ENCODE results near the gene RAVER2. TPM values are rescaled to one million over a fixed set of nuclear protein-coding genes. Genes with fewer than 3 reads are reported as not detected.
"Not testable (repeated sequence)": the region's sequence is repeated elsewhere in the genome, so short reads cannot be mapped to it uniquely, and the experiment has no call there.

Gene RAVER2
- total RNA-seq, 1 donor: 2.2 TPM

GRCh38 chr1:64811131-64811530 lies 66.3 kb downstream of the RAVER2 start:
- no peaks in the 10 kb centered on the region for H3K9me3 ChIP-seq (ENCODE audit: low read depth, low read length)
- no peaks in the 10 kb centered on the region for H3K4me1 ChIP-seq (ENCODE audit: insufficient read depth, low read length)
- H3K27me3 ChIP-seq (ENCODE audit: insufficient read depth, low read length): no peaks in the 10 kb centered on the region
- no peak overlapping the region for H3K4me3 ChIP-seq (ENCODE audit: low read length)

DNA sequence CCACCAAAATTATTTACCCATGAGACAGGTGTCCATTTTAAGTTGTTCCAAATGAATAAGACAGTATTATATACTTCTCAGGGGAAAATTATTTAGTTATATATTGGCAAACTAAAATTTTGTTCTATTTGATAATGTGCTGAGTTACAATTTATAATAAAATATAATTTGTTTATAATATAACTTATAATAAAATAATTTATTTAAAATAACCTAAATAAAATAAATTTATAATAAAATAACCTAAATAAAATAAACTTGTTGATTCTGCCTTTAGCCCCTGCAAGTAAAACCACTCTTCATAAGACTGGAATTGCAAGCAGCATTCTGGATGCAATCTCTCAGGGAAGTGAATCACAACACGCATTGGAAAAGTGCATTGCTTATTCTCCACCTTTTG lies 69.6 kb downstream of the RAVER2 start:
- H3K4me3 ChIP-seq (ENCODE audit: low read length): no peak overlapping the region
- H3K4me1 ChIP-seq (ENCODE audit: insufficient read depth, low read length): no peaks in the 10 kb centered on the region
- no peaks in the 10 kb centered on the region for H3K27me3 ChIP-seq (ENCODE audit: insufficient read depth, low read length)
- no peaks in the 10 kb centered on the region for H3K9me3 ChIP-seq (ENCODE audit: low read depth, low read length)

GRCh38 chr1:64817364-64817763 lies 72.5 kb downstream of the RAVER2 start:
- not testable (repeated sequence) for H3K4me1 ChIP-seq (ENCODE audit: insufficient read depth, low read length); H3K9me3 ChIP-seq (ENCODE audit: low read depth, low read length); H3K4me3 ChIP-seq (ENCODE audit: low read length); H3K27me3 ChIP-seq (ENCODE audit: insufficient read depth, low read length)

- H3K4me3 ChIP-seq (ENCODE audit: low read length); H3K9me3 ChIP-seq (ENCODE audit: low read depth, low read length); H3K4me1 ChIP-seq (ENCODE audit: insufficient read depth, low read length); H3K27me3 ChIP-seq (ENCODE audit: insufficient read depth, low read length): not testable (repeated sequence)
Observed at GRCh38 chr1:64820572-64820971, 75.7 kb downstream of the RAVER2 start.

GRCh38 chr1:64822621-64823020 lies 77.7 kb downstream of the RAVER2 start:
- Histone ChIP-seq H3K4me1 (ENCODE audit: insufficient read depth, low read length) (peaks cover 3% of the 10 kb centered on the region), H3K9me3 (ENCODE audit: low read depth, low read length) (no peaks in the 10 kb centered on the region), H3K27me3 (ENCODE audit: insufficient read depth, low read length) (no peaks in the 10 kb centered on the region), H3K4me3 (ENCODE audit: low read length) (no peak overlapping the region)

DNA sequence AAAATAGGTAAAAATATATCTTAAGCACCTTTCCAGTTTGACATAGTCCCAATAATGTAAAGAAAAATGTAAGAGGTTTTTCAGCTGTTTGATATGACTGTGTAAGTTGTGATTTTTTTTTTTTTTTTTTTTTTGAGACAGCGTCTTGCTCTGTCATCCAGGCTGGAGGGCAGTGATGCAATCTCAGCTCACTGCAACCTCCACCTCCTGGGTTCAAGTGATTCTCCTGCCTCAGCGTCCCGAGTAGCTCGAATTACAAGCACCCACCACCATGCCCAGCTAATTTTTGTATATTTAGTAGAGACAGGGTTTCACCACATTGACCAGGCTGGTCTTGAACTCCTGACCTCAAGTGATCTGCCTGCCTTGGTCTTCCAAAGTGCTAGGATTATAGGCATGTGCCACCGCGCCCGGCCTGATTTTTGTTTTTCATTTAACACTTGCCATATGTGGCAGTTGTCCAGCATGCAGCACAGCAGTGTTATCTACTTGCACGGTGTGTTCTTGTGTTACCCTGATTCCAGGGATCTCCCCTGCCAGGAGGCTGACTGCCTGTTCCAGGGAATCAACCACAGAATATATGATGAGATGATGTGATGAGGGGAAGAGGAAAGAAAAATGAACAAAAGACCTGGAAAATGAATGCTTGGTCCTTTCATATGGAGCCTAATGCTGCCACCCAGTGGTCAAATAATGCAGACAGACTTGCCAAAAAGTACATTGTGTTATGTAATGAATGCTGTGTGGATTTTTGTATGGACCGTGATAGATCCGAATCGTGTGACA lies 79.0 kb downstream of the RAVER2 start:
- Histone ChIP-seq H3K4me3 (ENCODE audit: low read length) (no peak overlapping the region), H3K9me3 (ENCODE audit: low read depth, low read length) (no peaks in the 10 kb centered on the region), H3K27me3 (ENCODE audit: insufficient read depth, low read length) (no peaks in the 10 kb centered on the region), H3K4me1 (ENCODE audit: insufficient read depth, low read length) (peaks cover 10% of the 10 kb centered on the region)

GRCh38 chr1:64826991-64827390 lies 82.1 kb downstream of the RAVER2 start:
- Histone ChIP-seq H3K4me1 (ENCODE audit: insufficient read depth, low read length) (peaks cover 18% of the 10 kb centered on the region), H3K9me3 (ENCODE audit: low read depth, low read length) (no peaks in the 10 kb centered on the region), H3K27me3 (ENCODE audit: insufficient read depth, low read length) (no peaks in the 10 kb centered on the region), H3K4me3 (ENCODE audit: low read length) (no peak overlapping the region)

GRCh38 chr1:64828829-64829228 lies 84.0 kb downstream of the RAVER2 start:
- Histone ChIP-seq H3K4me1 (ENCODE audit: insufficient read depth, low read length) (peaks cover 18% of the 10 kb centered on the region), H3K4me3 (ENCODE audit: low read length) (no peak overlapping the region)

DNA sequence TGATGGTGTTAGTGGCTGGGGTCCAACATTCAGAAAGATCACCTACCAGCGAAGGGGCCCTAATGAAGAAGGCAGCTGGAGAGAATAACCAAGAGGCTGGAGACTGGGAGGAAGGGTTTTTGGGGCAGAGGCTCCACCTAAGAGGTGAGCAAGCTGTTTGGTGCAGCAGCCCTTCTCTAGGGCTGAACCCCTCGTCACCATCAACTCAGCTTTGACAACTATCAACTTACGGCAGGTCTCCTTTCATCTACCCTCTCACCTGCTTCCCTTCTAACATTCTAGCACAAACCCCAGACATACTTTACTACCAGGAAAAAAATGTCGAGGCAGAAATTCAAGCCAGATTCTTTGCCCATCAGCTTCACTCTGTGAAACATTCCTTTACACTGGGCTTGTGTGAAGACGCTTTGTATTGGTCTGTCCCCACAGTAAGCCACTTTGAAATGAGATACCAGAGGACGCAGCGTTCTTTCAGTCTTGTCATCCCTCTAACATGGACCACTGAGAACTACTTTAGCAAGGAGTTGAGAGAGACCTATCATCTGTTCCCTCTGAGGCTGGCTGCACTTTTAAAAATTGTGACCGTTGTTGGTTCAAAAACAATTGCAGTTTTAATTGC lies 84.6 kb downstream of the RAVER2 start:
- Histone ChIP-seq H3K4me1 (ENCODE audit: insufficient read depth, low read length) (peaks cover 18% of the 10 kb centered on the region), H3K27me3 (ENCODE audit: insufficient read depth, low read length) (no peaks in the 10 kb centered on the region), H3K9me3 (ENCODE audit: low read depth, low read length) (no peaks in the 10 kb centered on the region), H3K4me3 (ENCODE audit: low read length) (no peak overlapping the region)

More at GRCh38 chr1:64828829-64829228, 84.0 kb downstream of the RAVER2 start:
- Histone ChIP-seq H3K27me3 (ENCODE audit: insufficient read depth, low read length) (no peaks in the 10 kb centered on the region), H3K9me3 (ENCODE audit: low read depth, low read length) (no peaks in the 10 kb centered on the region)

GRCh38 chr1:64830030-64830651 lies 85.3 kb downstream of the RAVER2 start:
- Histone ChIP-seq H3K4me3 (ENCODE audit: low read length) (no peak overlapping the region), H3K9me3 (ENCODE audit: low read depth, low read length) (no peaks in the 10 kb centered on the region), H3K4me1 (ENCODE audit: insufficient read depth, low read length) (peaks cover 18% of the 10 kb centered on the region), H3K27me3 (ENCODE audit: insufficient read depth, low read length) (no peaks in the 10 kb centered on the region)

GRCh38 chr1:64834734-64835133 lies 89.9 kb downstream of the RAVER2 start:
- no peak overlapping the region for H3K4me3 ChIP-seq (ENCODE audit: low read length)
- H3K4me1 ChIP-seq (ENCODE audit: insufficient read depth, low read length): no peaks in the 10 kb centered on the region
- H3K27me3 ChIP-seq (ENCODE audit: insufficient read depth, low read length): no peaks in the 10 kb centered on the region
- no peaks in the 10 kb centered on the region for H3K9me3 ChIP-seq (ENCODE audit: low read depth, low read length)

DNA sequence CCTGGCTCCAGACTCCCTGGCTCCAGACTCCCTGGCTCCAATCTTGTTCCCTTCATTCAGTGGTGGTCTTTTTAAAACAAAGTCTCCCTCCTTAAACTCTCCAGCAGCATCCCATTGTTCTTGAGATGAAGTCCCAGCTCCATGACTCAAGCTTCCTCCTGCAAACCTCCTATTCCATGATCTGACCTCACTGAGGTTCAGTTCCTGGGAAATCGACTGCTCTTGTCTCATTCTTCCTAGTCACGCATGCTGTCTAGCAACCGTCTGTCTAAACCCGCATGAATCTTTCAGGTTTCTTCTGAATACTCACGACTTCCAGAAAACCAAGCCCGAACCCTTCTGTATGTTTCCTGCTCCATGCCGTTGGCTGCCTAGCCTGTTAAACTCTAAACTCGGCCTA lies 91.9 kb downstream of the RAVER2 start:
- Histone ChIP-seq H3K27me3 (ENCODE audit: insufficient read depth, low read length) (no peaks in the 10 kb centered on the region), H3K9me3 (ENCODE audit: low read depth, low read length) (no peaks in the 10 kb centered on the region), H3K4me1 (ENCODE audit: insufficient read depth, low read length) (no peaks in the 10 kb centered on the region), H3K4me3 (ENCODE audit: low read length) (no peak overlapping the region)

GRCh38 chr1:64838486-64838885 lies 93.6 kb downstream of the RAVER2 start:
- Histone ChIP-seq H3K27me3 (ENCODE audit: insufficient read depth, low read length) (no peaks in the 10 kb centered on the region), H3K9me3 (ENCODE audit: low read depth, low read length) (no peaks in the 10 kb centered on the region), H3K4me1 (ENCODE audit: insufficient read depth, low read length) (peaks cover 7% of the 10 kb centered on the region), H3K4me3 (ENCODE audit: low read length) (no peak overlapping the region)

- Histone ChIP-seq H3K27me3 (ENCODE audit: insufficient read depth, low read length) (no peaks in the 10 kb centered on the region), H3K9me3 (ENCODE audit: low read depth, low read length) (no peaks in the 10 kb centered on the region), H3K4me1 (ENCODE audit: insufficient read depth, low read length) (peaks cover 7% of the 10 kb centered on the region), H3K4me3 (ENCODE audit: low read length) (no peak overlapping the region)
Observed at GRCh38 chr1:64839261-64839660, 94.4 kb downstream of the RAVER2 start.

DNA sequence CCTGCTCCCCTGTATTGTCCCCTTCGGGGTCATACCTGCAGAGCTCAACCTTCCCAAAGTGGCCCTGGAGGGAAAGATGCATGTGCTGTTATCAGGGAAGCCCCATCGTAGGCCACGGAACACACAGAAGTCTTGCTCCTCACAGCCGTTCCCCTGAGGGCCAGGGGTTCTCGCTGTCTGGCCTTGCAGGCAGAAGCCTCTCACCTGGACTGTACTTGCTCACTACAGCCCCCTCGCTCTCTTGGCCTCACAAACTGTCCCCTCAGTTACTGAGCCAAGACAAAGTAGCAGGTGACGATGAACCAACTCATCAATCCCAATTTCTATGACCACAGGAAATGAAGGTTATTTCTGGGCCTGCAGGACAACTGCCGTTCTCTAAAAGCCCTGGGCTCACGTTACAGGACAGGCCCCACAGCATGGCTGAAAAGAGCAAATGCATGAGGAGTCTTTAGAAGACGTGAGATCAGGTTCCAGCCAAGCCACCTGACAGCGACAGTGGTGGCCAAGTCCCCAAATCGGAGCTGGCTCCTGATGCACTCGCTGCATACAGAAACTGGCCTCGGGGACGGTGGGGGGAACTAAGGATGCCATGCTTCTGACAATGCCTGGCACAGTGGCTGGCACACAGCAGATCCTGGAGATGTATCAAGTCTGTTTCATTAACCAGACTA lies 95.0 kb downstream of the RAVER2 start:
- H3K4me1 ChIP-seq (ENCODE audit: insufficient read depth, low read length): peaks cover 7% of the 10 kb centered on the region
- no peaks in the 10 kb centered on the region for H3K27me3 ChIP-seq (ENCODE audit: insufficient read depth, low read length)
- no peak overlapping the region for H3K4me3 ChIP-seq (ENCODE audit: low read length)
- H3K9me3 ChIP-seq (ENCODE audit: low read depth, low read length): no peaks in the 10 kb centered on the region
